T-cell (primary cell): ENCODE data around the gene PCDH9. TPM values are rescaled to one million over a fixed set of nuclear protein-coding genes. Genes with fewer than 3 reads are reported as not detected.

Source experiments
- ATAC-seq, 4 experiments: fragments of 200-7000 bp in 3 of 4; fragments of 150-1000 bp in 1 of 4; cut with Tn5 transposase; replicated peaks in 1 of 4; 1 replicate in 3 of 4; 2 replicates in 1 of 4; pipeline ENCODE4 v1.10.0; 2021; ENCODE audit warnings: moderate library complexity in 3 of 4, mild to moderate bottlenecking in 2 of 4, moderate number of reproducible peaks in 1 of 4
- CTCF ChIA-PET, 2 donors: fragments of 300-600 bp; sonication (Branson Sonifier 250); formaldehyde crosslinking; loops; one replicate each; lab custom pipeline; 2022; ENCODE audit warnings: antibody characterized with exemption in 2 of 2; lab: Charles Lee
- POLR2A ChIA-PET, 2 donors: fragments of 300-600 bp; sonication (Branson Sonifier 250); formaldehyde crosslinking; loops; one replicate each; lab custom pipeline; 2022; ENCODE audit warnings: antibody characterized with exemption in 2 of 2; lab: Charles Lee
- DNase-seq, 35 experiments: peaks; one replicate each; pipeline versions ENCODE4 v3.0.0 to v3.0.0-alpha.2; 2013 to 2023
- H3K27ac ChIP-seq: one replicate; pipeline ENCODE4 v1.5.1; 2013; ENCODE audit warnings: low read length
- H3K27me3 ChIP-seq, 2 experiments: replicated peaks in 1 of 2; 1 replicate in 1 of 2; 2 replicates in 1 of 2; pipeline versions ENCODE4 v1.6.1 to v1.7.0; 2013; ENCODE audit warnings: low read length in 1 of 2, mixed read lengths in 1 of 2; ENCODE audit not compliant: control insufficient read depth in 2 of 2, insufficient read depth in 2 of 2; ENCODE audit errors: extremely low read depth in 1 of 2
- H3K36me3 ChIP-seq, 2 donors: 1 replicate in 1 of 2; 2 replicates in 1 of 2; pipeline versions ENCODE4 v1.6.1 to v1.7.0; 2013; ENCODE audit warnings: low read length in 1 of 2; ENCODE audit not compliant: control insufficient read depth in 2 of 2, insufficient read depth in 1 of 2; ENCODE audit errors: extremely low read depth in 1 of 2
- H3K4me1 ChIP-seq, 2 experiments: 1 replicate in 1 of 2; 2 replicates in 1 of 2; pipeline versions ENCODE4 v1.6.1 to v1.7.0; 2013; ENCODE audit warnings: low read length in 2 of 2, mixed read lengths in 1 of 2; ENCODE audit not compliant: insufficient read depth in 2 of 2, control insufficient read depth in 1 of 2; ENCODE audit errors: extremely low read depth in 1 of 2
- H3K4me3 ChIP-seq, 2 donors: 1 replicate in 1 of 2; 2 replicates in 1 of 2; pipeline versions ENCODE4 v1.5.1 to v1.7.0; 2013; ENCODE audit warnings: mild to moderate bottlenecking in 2 of 2, low read length in 1 of 2, moderate library complexity in 1 of 2; ENCODE audit not compliant: control insufficient read depth in 1 of 2; ENCODE audit errors: extremely low read depth in 1 of 2
- H3K9me3 ChIP-seq: 2 replicates; pipeline ENCODE4 v1.7.0; 2013
- H3K27ac Mint-ChIP-seq, 2 donors: one replicate each; pipeline ENCODE4 v1.8.0; 2020 to 2021; ENCODE audit warnings: mild to moderate bottlenecking in 2 of 2, mixed read lengths in 2 of 2
- H3K27me3 Mint-ChIP-seq, 2 donors: one replicate each; pipeline ENCODE4 v1.8.0; 2021 to 2022; ENCODE audit warnings: mixed read lengths in 2 of 2
- H3K36me3 Mint-ChIP-seq: one replicate; pipeline ENCODE4 v1.8.0; 2021; ENCODE audit warnings: mixed read lengths
- H3K4me1 Mint-ChIP-seq, 3 donors: one replicate each; pipeline ENCODE4 v1.8.0; 2020 to 2022; ENCODE audit warnings: mixed read lengths in 3 of 3, mild to moderate bottlenecking in 1 of 3
- H3K4me3 Mint-ChIP-seq, 3 donors: one replicate each; pipeline ENCODE4 v1.8.0; 2020 to 2022; ENCODE audit warnings: mild to moderate bottlenecking in 3 of 3, mixed read lengths in 3 of 3, moderate library complexity in 3 of 3
- H3K9me3 Mint-ChIP-seq, 3 donors: one replicate each; pipeline ENCODE4 v1.8.0; 2020 to 2022; ENCODE audit warnings: mixed read lengths in 3 of 3
- WGBS: methylation state at CpG from one replicate; pipeline ENCODE4 v1.1.5; 2013; ENCODE audit warnings: missing lambda C conversion rate; ENCODE audit not compliant: insufficient coverage; 5-methylcytosine and 5-hydroxymethylcytosine counted together
- total RNA-seq, 35 experiments: library from RNA in 6 of 35; stranded (reverse) in 6 of 35; fragments of 120-200 nt in 1 of 35; gene quantifications; one replicate each; pipeline versions ENCODE4 v1.2.1 to v1.2.4 and lab custom pipeline; 2013 to 2026

PCDH9 gene
- total RNA-seq, 5 donors from 2014 or later (not counting 1 experiment from before 2014, with no cell fraction given): 0.38 to 1.3 (median 0.53) TPM

- WGBS: no CpG with 5 or more reads among the region's 1 CpG
Observed at GRCh38 chr13:67094078-67094477, 136.1 kb downstream of the PCDH9 start.

GRCh38 chr13:67091603-67092002, 138.5 kb downstream of the PCDH9 start:
- no CpG with 5 or more reads among the region's 1 CpG for WGBS
- Mint-ChIP-seq H3K27ac (no peak overlapping the region), H3K27me3 (no peaks in the 10 kb centered on the region), H3K36me3 (no peaks in the 10 kb centered on the region), H3K4me3 (no peak overlapping the region), H3K9me3 (peaks cover 0 to 3% (median 0%) of the 10 kb centered on the region in 3 donors), H3K4me1 (no peaks in the 10 kb centered on the region)
- ATAC-seq: no peak
- POLR2A ChIA-PET: no interaction called here
- DNase-seq: no peak
- no peak overlapping the region for H3K27ac ChIP-seq
- H3K36me3 ChIP-seq: no peaks in the 10 kb centered on the region
- no peaks in the 10 kb centered on the region for H3K9me3 ChIP-seq
- no peaks in the 10 kb centered on the region for H3K27me3 ChIP-seq
- H3K4me3 ChIP-seq: no peak overlapping the region
- no peaks in the 10 kb centered on the region for H3K4me1 ChIP-seq
- CTCF ChIA-PET: no interaction called here

More at GRCh38 chr13:67094078-67094477, 136.1 kb downstream of the PCDH9 start:
- no peaks in the 10 kb centered on the region for H3K4me1 ChIP-seq
- ChIA-PET POLR2A (no interaction called here), CTCF (no interaction called here)
- Mint-ChIP-seq H3K4me3 (no peak overlapping the region), H3K27me3 (no peaks in the 10 kb centered on the region), H3K36me3 (no peaks in the 10 kb centered on the region), H3K27ac (no peak overlapping the region), H3K9me3 (peaks cover 0 to 3% (median 0%) of the 10 kb centered on the region in 3 donors), H3K4me1 (no peaks in the 10 kb centered on the region)
- H3K27me3 ChIP-seq: no peaks in the 10 kb centered on the region
- H3K9me3 ChIP-seq: no peaks in the 10 kb centered on the region
- H3K27ac ChIP-seq: no peak overlapping the region
- no peaks in the 10 kb centered on the region for H3K36me3 ChIP-seq
- no peak for ATAC-seq
- DNase-seq: no peak
- no peak overlapping the region for H3K4me3 ChIP-seq

GRCh38 chr13:67090856-67091255, 139.3 kb downstream of the PCDH9 start:
- Histone ChIP-seq H3K4me3 (no peak overlapping the region), H3K4me1 (no peaks in the 10 kb centered on the region), H3K9me3 (no peaks in the 10 kb centered on the region), H3K27me3 (no peaks in the 10 kb centered on the region), H3K36me3 (no peaks in the 10 kb centered on the region), H3K27ac (no peak overlapping the region)
- WGBS: no CpG with 5 or more reads among the region's 2 CpGs
- ATAC-seq (no peak), DNase-seq (no peak)
- H3K27me3 Mint-ChIP-seq: no peaks in the 10 kb centered on the region
- no peaks in the 10 kb centered on the region for H3K9me3 Mint-ChIP-seq
- POLR2A ChIA-PET: no interaction called here
- no peak overlapping the region for H3K27ac Mint-ChIP-seq
- H3K36me3 Mint-ChIP-seq: no peaks in the 10 kb centered on the region
- H3K4me3 Mint-ChIP-seq: no peak overlapping the region
- CTCF ChIA-PET: no interaction called here
- no peaks in the 10 kb centered on the region for H3K4me1 Mint-ChIP-seq

- no peak for DNase-seq
- Mint-ChIP-seq H3K4me1 (no peaks in the 10 kb centered on the region), H3K27ac (no peak overlapping the region), H3K36me3 (no peaks in the 10 kb centered on the region), H3K9me3 (peaks cover 0 to 5% (median 0%) of the 10 kb centered on the region in 3 donors), H3K27me3 (no peaks in the 10 kb centered on the region), H3K4me3 (no peak overlapping the region)
- no peak overlapping the region for H3K4me3 ChIP-seq
- no peaks in the 10 kb centered on the region for H3K4me1 ChIP-seq
- WGBS: 100% methylated on average over 1 of the region's 2 CpGs
- H3K27me3 ChIP-seq: no peaks in the 10 kb centered on the region
- no peaks in the 10 kb centered on the region for H3K36me3 ChIP-seq
- no peaks in the 10 kb centered on the region for H3K9me3 ChIP-seq
- ATAC-seq: no peak
- no peak overlapping the region for H3K27ac ChIP-seq
- CTCF ChIA-PET: interaction anchor here in 1 of 2 donors (0.7 kb wide), 1 partner anchor 22 kb away, joined by 4 read pairs; no protein-coding TSS in a partner anchor
- POLR2A ChIA-PET: no interaction called here
Observed at GRCh38 chr13:67087527-67087926, 142.6 kb downstream of the PCDH9 start.

- Histone ChIP-seq H3K27ac (no peak overlapping the region), H3K36me3 (no peaks in the 10 kb centered on the region), H3K4me1 (no peaks in the 10 kb centered on the region), H3K9me3 (no peaks in the 10 kb centered on the region), H3K4me3 (no peak overlapping the region), H3K27me3 (no peaks in the 10 kb centered on the region)
- CTCF ChIA-PET: no interaction called here
- Mint-ChIP-seq H3K4me1 (no peaks in the 10 kb centered on the region), H3K27me3 (no peaks in the 10 kb centered on the region), H3K4me3 (no peak overlapping the region), H3K27ac (no peak overlapping the region), H3K9me3 (peaks cover 0 to 8% (median 0%) of the 10 kb centered on the region in 3 donors), H3K36me3 (no peaks in the 10 kb centered on the region)
- DNase-seq (no peak), ATAC-seq (no peak)
- POLR2A ChIA-PET: no interaction called here
- WGBS: 67% methylated on average over 2 of the region's 2 CpGs
Observed at GRCh38 chr13:67086260-67086659, 143.9 kb downstream of the PCDH9 start.

- Histone ChIP-seq H3K27ac (no peak overlapping the region), H3K27me3 (no peaks in the 10 kb centered on the region), H3K4me1 (no peaks in the 10 kb centered on the region), H3K36me3 (no peaks in the 10 kb centered on the region), H3K9me3 (no peaks in the 10 kb centered on the region), H3K4me3 (no peak overlapping the region)
- Mint-ChIP-seq H3K9me3 (peaks cover 0 to 8% (median 0%) of the 10 kb centered on the region in 3 donors), H3K36me3 (no peaks in the 10 kb centered on the region), H3K27me3 (no peaks in the 10 kb centered on the region), H3K4me1 (no peaks in the 10 kb centered on the region), H3K27ac (no peak overlapping the region), H3K4me3 (no peak overlapping the region)
- WGBS: 100% methylated on average over 1 of the region's 1 CpG
- ChIA-PET POLR2A (no interaction called here), CTCF (no interaction called here)
- ATAC-seq (no peak), DNase-seq (no peak)
Observed at GRCh38 chr13:67084066-67084465, 146.1 kb downstream of the PCDH9 start.

- Mint-ChIP-seq H3K27me3 (no peaks in the 10 kb centered on the region), H3K36me3 (no peaks in the 10 kb centered on the region), H3K4me1 (no peaks in the 10 kb centered on the region), H3K27ac (no peak overlapping the region), H3K9me3 (peaks cover 0 to 8% (median 0%) of the 10 kb centered on the region in 3 donors), H3K4me3 (no peak overlapping the region)
- Histone ChIP-seq H3K27me3 (no peaks in the 10 kb centered on the region), H3K9me3 (no peaks in the 10 kb centered on the region), H3K36me3 (no peaks in the 10 kb centered on the region), H3K4me3 (no peak overlapping the region), H3K27ac (no peak overlapping the region), H3K4me1 (no peaks in the 10 kb centered on the region)
- no CpG with 5 or more reads among the region's 2 CpGs for WGBS
- no peak for DNase-seq
- CTCF ChIA-PET: no interaction called here
- POLR2A ChIA-PET: no interaction called here
- no peak for ATAC-seq
Observed at GRCh38 chr13:67083519-67083918, 146.6 kb downstream of the PCDH9 start.
